SW480 (cell line): Measurements from ENCODE around the gene PVALB.

Experiments
- DNase-seq: peaks from one replicate; pipeline ENCODE4 v3.0.0-alpha.2; 2016; ENCODE audit warnings: low spot score

Gene PVALB, protein sequence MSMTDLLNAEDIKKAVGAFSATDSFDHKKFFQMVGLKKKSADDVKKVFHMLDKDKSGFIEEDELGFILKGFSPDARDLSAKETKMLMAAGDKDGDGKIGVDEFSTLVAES

DNA sequence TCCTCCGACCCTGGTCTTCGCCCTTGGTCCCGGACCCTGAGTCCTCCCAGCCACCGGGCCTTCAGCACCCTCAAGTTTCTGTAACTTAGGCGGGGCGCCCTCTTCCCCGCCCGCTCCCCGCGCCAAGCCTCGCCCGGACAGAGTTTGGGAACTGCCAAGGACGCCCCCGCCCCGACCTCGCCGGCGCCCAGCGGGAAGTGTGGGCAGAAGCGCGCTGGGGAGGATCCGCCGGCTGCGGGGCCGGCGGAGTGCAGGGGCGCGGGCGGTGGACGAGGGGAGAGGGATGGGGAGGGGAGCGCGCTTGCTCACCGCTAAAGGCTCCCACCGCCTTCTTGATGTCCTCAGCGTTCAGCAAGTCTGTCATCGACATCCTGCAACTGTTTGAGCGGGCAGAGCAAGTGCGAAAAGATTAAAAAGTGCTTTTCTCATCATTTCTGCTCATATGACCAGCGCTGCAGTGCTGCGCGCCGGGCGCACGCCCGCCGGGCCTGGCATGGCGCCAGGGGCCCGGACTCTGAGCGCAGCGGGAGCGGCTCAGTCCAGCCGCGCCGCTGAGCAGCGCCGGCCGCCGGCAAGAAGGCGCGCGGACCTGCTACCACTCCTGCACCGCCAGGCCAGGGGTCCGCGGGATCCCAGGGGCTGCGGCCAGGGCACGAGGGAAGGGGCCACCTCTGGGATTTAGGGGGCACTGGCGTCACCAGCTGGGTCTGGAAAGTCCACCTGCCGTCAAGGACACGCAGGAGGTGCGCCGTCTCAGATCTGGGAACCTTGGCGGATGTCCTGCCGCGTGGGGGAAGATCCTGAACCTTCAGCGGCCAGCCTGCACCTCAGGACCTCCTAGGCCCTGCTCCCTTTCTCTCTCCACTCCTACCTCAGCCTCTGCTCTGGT is at the start of gene PVALB:
Gene PVALB, minus strand, starts transcription at position 400 of the 889 bp plus-strand sequence. Its CDS starts 30 bp downstream, at position 370.
- no peak for DNase-seq

DNA sequence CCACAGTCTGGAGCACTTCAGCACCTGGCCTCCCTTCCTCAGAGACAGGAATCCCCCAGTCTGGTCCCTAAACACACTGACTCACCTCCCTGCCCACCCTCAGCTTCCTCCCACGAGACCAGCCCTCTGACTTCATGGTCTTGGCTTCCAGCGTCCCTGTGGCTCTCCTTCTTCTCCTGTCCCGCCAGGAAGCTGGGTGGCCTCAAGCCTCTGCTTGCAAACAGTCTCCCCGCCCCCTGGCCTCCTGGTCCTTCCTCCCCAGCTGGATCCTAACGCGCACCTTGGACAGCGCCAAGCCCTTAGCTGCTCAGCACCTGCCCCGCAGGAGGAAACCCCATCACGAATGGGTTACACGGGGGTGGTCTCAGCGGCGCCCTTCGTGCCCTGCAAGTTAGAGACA is 48.5 kb upstream of the PVALB start:
- DNase-seq = no peak

DNA sequence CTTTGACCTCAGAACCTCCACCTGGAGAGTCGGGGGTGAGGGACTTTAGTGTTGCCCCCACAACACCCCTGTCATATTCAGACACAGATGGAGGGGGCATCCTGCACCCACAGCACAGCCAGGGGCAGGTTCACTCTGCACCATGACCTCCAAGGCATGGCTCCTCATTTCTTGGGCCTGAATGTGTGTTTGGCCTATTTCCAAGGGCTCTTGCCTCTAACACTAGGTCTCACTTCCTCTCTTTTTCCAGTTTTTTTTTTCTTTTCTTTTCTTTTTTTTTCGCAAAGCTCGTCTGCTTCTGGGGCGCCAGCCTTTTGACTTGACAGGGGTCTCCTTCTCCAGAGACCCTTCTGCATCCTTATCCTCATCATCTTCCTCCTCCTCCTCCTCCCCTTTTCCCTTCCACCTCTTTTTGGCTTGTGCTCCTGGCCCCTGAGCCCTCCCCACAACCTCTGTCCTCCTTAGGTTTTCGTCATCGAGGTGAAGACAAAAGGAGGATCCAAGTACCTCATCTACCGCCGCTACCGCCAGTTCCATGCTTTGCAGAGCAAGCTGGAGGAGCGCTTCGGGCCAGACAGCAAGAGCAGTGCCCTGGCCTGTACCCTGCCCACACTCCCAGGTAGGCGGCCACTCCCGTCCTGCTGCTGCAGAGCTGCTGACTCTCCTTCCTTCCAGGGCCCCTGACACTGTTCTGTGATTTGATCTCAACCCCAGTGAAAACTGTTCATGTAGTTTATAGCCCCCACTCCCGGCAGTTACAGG is 47.8 kb upstream of the PVALB start:
- DNase-seq = no peak

DNA sequence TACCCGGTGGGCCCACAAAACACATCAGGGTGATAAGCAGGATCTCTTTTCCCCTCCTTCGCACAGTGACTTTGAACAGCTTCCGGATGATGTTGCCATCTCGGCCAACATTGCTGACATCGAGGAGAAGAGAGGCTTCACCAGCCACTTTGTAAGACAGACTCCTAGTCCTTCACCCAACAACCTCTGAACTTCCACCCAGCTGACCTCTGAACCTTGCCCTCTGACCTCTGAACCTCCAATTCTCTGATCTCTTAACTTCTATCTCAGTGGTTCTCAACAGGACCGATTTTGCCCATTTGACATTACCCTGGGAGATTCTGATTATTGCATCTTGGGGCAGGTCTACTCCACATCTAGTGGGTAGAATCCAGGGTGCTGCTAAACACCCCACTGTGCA is 47.1 kb upstream of the PVALB start:
- DNase-seq = no peak

DNA sequence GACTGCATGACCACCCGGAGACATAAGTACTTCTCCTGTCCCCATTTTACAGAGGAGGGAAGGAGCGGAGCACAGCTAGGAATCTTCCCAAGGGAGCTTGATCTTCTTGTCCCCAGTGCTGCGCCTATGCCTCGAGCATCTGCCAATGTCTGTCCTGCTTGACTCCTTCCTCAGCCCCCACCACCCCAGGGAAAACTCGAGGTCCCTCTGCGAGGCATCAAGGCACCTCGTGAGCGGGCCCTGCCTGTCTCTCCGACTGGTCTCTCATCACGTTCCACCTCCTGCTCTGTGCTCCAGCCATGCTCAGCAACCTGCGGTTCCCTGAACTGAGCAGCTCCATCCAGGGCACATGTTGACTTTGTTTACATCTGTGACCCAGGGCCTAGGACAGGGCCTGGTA is 46.4 kb upstream of the PVALB start:
- DNase-seq = no peak

DNA sequence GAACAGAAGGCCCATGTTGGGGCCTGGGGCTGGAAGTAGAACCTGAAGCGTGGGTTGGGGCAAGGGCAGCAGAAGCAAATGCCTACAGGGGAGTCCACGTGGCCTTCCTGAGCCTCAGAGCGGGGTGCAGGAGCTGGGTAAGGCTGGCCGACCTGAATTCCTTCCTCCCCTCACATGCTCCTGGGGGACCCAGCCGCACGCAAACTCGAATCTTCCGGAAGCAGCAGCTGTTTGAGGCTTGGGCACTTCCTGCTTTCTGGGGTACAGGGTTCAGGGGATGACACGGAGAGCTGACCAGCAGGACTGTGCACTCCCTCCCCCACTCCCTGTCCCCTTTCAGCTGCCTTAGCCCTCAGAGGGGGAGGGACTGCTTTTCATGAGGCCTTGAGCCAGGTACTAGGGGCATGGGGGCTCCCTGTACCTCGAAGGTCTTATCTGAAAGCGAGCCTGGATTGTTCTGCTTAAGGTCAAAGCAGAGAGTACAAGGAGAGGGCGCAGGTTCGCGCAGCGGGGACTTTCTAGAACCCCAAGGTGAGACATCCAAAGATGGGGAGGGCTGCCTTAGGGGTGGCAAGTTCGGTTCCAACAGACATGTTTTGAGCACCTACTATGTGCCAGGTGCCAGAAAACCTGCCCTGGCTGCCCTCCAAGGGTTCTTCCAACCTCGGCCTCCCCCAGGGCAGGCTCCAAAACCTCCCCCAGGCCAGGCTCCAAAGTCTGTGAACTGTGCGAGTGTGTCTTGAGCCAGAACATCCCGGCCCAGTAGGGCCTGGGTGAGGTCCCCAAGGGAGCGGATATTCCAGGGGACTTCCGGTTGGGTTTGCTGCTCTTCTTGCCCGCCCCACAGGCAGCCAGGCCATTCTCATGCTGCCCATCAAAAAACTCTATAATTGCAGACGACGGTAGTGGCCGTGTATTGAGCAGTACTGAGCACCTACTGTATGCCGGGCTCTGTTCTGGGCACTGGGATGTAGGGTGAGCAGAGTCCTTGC is 45.7 kb upstream of the PVALB start:
- no peak for DNase-seq

DNA sequence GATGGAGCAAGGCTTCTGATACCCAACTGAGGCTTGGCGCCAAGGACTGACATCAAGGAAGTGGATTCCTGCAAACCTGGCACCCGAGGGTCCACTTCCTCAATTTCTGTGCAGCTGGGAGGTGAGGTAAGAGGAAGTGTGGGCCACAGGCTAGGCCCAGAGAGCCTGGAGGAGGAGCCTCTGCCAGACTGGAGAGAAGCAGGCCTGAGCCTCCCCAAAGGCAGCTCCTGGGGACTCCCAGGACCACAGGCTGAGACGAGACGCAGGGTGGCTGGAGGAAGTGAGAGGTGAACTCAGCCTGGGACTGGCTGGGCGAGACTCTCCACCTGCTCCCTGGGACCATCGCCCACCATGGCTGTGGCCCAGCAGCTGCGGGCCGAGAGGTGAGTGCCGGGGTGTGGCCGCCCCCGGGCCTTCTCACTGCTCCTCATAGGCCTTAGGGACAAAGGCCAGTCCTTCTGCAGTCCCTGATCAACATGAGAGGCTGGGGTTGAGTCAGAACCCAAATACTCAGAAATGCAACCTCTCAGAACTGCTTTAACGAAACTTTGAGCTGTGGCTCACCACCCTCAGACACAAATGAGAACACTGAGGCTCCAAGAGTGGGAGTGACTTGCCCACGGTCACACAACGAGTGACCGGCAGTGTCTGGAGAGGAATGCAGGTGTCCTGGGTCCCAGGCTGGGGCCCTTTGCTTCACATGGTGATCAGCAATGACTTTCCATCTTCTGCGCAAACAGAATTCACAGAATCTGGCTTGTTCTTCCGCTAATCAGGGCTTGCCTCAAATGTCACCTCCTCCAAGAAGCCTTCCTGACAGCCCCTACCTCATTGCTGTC is 44.2 kb upstream of the PVALB start, which contains the start of gene NCF4:
Gene NCF4, plus strand, starts transcription at position 186 of the 839 bp plus-strand sequence. Its CDS starts 166 bp downstream, at position 352.
- no peak for DNase-seq

DNA sequence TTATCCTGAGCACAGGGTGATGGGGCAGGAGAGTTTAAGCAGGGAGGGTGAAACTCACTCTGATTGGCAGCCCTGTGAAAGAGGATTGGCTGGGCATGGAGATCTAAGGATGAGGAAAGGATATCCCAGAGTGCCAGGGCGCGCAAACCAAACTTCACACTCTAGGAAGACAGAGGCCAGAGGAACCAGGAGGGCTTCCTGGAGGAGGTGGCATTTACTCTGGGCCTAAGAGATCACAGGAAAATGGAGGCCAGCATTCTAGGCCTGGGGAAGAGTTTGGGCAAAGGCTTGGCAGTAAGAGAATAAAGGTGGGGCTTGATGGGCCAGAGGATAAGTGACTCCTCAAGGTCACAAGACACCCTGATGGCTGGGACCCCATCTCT is 43.6 kb upstream of the PVALB start:
- no peak for DNase-seq

DNA sequence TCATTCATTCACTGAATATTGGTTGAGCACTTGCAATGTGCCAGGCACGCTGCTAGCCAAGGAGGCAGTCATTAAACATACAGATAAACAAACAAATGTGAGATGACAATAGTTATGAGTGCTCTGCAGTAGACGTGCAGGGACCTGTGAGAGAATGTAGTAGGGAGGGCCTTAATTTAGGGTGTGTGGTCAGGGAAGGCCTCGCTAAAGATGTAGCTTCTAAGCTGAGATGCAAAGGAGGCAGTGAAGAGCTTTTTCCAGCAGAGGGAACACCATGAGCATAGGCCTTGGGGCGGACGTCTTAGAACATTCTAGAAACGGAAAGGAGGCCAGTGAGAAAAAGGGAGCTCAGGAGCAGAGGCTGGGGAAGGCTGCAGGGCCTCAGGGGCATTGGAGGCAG is 43.2 kb upstream of the PVALB start:
- no peak for DNase-seq

DNA sequence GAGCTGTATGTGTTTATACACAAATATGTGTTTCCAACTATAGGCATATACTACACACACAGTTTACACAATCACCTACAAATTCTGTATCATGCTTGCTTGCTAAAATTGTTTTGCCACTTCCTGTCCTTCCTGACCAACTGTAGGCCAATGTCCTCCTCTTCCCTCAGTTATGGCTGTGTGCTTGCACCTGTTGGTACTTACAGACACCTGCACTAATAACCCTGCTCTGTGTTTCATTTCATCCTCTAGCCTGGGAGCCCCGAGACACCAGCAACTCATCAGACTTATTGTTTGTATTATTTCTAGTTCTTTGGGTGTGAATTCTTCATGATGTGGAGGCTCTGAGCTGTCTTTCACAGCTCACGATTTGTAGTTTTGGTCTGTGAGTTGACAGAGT is 42.1 kb upstream of the PVALB start:
- DNase-seq = no peak

DNA sequence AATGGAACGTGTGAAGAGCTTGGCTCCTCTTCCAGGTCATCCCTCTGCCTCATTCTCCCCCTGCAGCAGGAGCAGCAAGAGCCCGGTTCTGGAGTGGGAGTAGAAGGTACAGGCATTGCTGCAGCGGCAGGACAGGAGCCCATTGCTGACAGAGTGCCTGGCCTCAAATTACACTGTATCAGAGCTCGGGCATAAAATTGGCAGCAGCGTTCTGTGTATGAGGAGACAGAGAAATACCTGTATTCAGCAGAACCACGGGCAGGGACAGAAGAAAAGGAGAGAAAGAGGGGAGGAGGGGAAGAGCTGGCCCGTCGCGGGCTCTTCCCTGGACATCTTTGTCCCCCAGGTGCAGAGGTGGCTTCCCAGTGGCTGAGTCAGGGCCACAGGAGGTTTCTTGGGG is 41.3 kb upstream of the PVALB start:
- DNase-seq = no peak

DNA sequence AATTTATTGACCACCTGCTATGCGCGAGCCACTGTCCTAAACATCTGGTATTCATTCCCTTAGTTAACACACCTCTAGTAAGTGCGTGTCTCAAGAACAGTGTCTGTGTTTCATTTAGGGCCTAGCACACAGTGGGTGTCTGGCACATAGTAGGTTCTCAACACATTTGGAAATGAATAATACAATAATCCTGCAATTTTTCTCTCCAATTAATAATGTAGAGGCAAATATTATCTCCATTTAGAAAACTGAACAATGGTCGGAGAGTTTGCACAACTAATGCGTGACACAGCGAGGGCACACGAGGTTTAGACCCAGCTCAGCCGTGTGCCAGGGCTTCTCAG is 39.9 kb upstream of the PVALB start:
- no peak for DNase-seq

DNA sequence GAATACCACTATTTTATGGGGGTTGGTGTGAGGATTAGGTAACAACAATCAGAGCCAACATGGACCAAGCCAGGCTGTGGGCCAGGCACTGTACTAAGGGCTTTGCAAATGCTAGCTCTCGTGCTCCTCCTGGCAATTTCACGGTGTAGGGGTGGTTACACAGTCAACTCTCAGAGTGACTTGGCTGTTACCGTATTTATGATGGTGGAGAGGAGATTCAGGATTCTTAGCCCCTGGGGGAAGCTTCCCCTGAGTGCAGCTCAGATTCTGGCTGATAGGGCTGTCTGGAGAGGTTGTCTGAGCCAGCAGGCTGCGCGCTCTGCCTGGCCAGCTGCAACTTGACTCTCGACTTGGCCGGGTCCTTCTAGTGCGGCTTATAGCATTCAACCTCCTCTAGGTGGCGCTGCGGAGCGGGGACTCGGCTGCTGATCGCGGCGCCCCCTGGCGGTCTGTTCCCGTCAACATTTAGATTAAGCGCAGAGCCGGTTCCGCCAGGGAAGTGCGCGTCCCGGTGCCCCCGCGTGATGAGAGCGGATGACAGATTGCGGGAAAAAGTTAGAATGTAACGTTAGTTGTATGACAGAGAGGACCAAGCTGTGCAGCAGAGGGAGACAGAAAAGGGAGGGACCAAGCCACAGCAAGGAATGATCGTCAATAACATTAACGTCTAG is 39.4 kb upstream of the PVALB start:
- DNase-seq = peak; percentile 66

DNA sequence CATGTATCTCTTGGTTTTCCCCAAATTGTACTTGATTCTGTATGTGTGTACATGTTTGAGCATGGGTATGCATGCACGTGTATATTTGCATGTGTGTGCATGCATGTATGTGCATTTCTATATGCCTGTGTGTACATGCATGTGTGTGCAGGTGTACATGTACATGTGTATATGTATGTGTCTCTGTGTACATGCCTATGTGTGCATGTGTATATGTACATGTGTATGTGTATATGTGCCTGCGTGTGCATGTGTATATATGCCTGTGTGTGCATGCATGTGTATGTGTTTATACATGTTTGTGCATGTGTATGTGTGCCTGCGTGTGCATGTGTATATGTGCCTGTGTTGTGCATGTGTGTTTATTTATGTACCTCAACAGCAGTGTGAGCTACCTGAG is 38.6 kb upstream of the PVALB start:
- no peak for DNase-seq

DNA sequence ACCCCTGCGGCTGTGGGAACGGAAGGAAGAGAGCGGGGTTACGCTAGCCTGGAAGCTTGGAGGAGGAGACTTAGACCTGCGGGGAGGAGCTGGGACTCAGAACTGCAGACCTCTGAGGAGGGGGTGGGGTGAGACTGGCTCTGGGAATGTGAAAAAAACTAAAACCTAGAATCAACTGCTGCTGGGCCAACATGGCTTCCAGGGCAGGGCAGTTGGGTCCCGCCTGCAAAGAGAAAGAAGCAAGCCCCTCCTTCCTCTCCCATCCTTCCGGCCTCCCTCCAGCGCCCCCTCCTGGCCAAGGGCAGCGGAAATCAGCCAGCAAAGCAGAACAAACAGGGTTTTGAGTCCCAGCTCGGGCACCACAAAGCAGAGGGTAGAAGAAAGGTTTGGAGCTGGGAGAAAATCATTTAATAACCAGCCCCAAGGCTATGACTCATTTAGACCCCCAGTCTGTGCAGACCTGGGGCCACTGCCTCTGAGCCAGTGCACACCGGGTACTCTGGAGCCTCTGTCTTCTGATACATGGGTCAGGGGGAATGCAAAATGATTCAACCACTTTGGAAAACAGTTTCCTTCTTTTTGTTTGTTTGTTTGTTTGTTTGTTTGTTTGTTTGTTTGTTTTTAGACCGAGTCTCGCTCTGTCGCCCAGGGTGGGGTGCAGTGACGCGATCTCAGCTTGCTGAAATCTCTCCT is 36.7 kb upstream of the PVALB start:
- no peak for DNase-seq

DNA sequence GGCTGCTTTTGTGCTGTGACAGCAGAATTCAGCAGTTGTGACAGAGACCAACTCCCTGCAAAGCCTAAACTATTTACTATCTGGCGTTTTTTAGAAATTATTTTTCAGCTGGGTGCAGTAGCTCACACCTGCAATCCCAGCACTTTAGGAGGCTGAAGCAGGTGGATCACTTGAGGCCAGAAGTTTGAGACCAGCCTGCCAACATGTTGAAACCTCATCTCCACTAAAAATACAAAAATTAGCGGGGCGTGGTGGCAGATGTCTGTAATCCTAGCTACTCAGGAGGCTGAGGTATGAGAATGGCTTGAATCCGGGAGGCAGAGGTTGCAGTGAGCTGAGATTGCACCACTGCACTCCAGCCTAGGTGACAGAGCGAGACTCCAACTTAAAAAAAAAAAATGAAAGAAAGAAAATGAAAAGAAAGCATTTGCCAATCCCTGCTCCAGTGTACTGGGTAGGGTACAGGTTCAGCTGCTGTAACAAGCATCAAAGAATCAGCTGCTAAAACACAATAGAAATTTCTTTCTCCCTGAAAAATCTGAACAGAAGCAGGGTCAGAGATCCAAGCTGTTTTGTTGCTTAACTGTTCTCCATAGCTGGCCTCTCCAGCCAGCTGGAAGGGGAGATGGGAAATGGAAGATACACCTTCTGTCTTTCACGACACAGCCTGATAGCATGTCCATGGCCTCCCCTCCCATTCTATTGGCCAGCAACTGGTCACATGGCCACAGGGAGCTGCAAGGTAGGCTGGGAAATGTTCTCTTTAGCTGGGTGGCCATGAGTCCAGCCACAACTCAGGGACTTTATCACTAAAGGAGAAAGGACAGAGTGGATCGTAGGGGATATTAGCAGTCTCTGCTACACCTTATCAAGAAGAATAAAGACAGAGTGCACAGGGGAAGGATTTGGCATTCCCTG is 35.5 kb upstream of the PVALB start:
- DNase-seq = no peak

DNA sequence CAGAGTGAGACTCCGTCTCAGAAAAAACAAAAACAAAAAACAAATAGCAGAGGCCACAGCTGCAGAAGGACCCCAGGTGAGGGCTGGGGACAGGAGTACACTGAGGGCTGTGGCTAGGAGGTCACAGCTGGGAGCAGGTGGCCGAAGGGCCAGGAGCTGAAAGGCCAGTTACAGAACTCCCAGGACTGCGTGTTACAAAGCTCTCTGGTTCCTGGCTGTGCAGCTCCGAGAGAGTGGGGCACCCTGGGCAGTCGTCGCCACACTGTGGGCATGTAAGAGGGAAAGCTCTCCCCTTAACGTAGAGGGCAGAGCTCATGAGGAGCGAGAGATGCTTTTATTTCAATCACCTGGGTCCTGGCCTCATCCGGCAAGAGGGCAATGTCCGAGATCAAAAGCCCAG is 33.8 kb upstream of the PVALB start:
- no peak for DNase-seq

DNA sequence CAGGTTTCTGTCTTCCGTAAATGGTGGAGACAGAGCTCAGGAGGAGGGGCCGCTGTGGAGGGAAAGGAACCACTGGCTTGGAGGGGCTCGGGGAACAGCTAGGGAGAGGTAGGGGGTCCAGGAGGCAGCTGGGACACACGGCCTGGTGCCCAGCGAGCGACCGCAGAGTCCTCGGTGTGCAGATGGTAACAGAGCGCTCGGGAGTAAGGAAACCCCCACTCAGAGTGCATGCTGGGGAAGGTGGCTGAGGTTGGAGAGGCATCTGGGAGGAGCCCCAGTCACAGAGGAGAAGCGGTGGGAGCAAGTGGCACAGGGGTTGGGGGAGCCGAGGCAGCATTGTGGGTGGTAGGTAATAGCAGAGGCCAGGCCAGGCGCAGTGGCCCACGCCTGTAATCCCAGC is 33.2 kb upstream of the PVALB start:
- DNase-seq = no peak

DNA sequence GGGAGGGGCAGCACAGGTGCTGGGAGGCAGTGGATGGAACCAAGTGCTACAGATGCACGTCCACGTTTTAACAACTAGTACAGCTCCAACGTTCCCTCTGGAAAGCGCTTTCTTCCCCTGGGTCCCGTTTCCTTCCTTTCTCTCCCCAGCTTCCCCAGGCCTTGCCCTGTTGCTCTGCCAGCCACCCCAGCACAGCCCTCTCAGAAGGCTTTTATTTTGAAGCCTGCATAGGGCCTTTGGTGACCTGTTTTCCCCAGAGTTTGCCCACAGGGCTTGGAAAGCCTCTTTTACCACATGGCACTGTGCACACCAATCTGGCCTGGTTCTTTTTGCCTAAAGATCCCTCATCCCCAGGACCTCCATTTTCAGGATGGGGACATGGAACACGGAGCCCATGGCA is 30.1 kb upstream of the PVALB start:
- DNase-seq = no peak
